ENCODE results near the gene STAC3.

STAC3 gene

DNA sequence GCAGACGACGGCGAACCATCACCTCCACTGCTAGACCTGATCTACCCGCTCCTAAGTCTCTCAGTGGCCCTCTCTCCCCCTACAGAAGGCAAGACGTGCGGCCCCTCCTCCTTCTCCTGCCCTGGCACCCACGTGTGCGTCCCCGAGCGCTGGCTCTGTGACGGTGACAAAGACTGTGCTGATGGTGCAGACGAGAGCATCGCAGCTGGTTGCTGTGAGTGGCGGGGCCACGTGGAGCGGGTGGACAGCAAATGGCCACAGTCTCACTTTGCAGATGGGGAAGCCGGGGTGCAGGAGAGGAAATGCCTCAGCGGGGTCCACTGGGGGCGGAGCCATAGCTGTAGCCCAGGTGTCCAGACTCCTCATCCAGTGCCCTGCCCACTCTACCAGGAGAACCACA lies 55.8 kb downstream of the STAC3 start:
- FAIRE-seq (no peak), DNase-seq (ENCODE audit: low spot score) (no peak)

DNA sequence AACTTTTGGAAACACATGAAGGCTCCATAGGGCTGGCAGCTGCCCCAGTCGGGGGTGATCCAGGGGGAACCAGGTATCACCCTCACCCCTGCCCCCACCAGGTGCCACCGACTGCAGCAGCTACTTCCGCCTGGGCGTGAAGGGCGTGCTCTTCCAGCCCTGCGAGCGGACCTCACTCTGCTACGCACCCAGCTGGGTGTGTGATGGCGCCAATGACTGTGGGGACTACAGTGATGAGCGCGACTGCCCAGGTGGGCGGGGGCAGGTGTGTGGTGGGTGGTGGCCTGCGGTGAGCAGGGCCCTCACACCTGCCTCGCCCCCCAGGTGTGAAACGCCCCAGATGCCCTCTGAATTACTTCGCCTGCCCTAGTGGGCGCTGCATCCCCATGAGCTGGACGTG lies 56.7 kb downstream of the STAC3 start:
- FAIRE-seq (peak; percentile 5), DNase-seq (ENCODE audit: low spot score) (no peak)

DNA sequence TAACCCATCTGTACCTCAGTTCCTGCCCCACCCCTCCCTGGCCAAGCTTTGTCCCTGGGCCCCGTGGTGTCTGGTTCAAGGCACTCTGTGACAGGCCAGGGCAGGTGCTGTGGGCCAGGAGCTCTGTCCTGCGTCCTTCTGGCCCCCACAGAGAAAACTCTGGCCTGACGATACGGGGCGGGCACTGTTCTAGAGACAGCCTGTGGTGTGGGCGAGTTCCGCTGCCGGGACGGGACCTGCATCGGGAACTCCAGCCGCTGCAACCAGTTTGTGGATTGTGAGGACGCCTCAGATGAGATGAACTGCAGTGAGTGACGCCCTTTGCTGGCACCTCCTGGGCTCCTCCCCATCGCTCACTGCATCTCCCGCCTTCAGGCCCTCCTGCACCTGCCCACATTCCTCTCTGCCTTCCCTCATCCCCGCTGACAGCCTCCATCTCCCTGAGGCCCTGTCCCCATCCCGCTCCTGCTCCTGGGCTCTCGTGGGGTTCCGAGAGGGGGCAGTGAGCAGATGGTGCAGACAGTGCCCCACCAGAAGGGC lies 57.2 kb downstream of the STAC3 start:
- FAIRE-seq (no peak), DNase-seq (ENCODE audit: low spot score) (no peak)

Measured in urothelium cell line (cell line).